IPS DF 4.7 (cell line): ENCODE results near the gene TBL1X.
"Not testable (repeated sequence)": the region's sequence is repeated elsewhere in the genome, so short reads cannot be mapped to it uniquely, and the experiment has no call there.

Experiments
- DNase-seq: peaks from one replicate; pipeline ENCODE4 v3.0.0-alpha.2; 2013; ENCODE audit warnings: low spot score; ENCODE audit errors: extremely low read depth

TBL1X gene

GRCh38 chrX:9533611-9534010 lies 68.8 kb downstream of the TBL1X start:
- DNase-seq = no peak

GRCh38 chrX:9534686-9535085 lies 69.8 kb downstream of the TBL1X start:
- no peak for DNase-seq

- DNase-seq = no peak
These were observed 70.2 kb downstream of the TBL1X start for GRCh38 chrX:9535101-9535500.

GRCh38 chrX:9536156-9536555 lies 71.3 kb downstream of the TBL1X start:
- not testable (repeated sequence) for DNase-seq

- no peak for DNase-seq
These were observed 72.9 kb downstream of the TBL1X start for GRCh38 chrX:9537781-9538180.

- DNase-seq = no peak
These were observed 73.7 kb downstream of the TBL1X start for GRCh38 chrX:9538544-9539045.

GRCh38 chrX:9539605-9540387 lies 74.9 kb downstream of the TBL1X start:
- DNase-seq = no peak

GRCh38 chrX:9542106-9542760 lies 77.4 kb downstream of the TBL1X start:
- no peak for DNase-seq

GRCh38 chrX:9542761-9543111 lies 77.9 kb downstream of the TBL1X start:
- no peak for DNase-seq

- DNase-seq = no peak
These were observed 90.5 kb downstream of the TBL1X start for GRCh38 chrX:9555354-9555753.

GRCh38 chrX:9557091-9557490 lies 92.2 kb downstream of the TBL1X start:
- no peak for DNase-seq

GRCh38 chrX:9557521-9557920 lies 92.7 kb downstream of the TBL1X start:
- no peak for DNase-seq

GRCh38 chrX:9558615-9559014 lies 93.8 kb downstream of the TBL1X start:
- no peak for DNase-seq

GRCh38 chrX:9560219-9560618 lies 95.4 kb downstream of the TBL1X start:
- DNase-seq = no peak

GRCh38 chrX:9561199-9561598 lies 96.3 kb downstream of the TBL1X start:
- DNase-seq = no peak

- DNase-seq = no peak
These were observed 98.0 kb downstream of the TBL1X start for GRCh38 chrX:9562851-9563250.

GRCh38 chrX:9566150-9566621 lies 101.3 kb downstream of the TBL1X start:
- DNase-seq = no peak

- DNase-seq = no peak
These were observed 105.0 kb downstream of the TBL1X start for GRCh38 chrX:9569876-9570301.

GRCh38 chrX:9573282-9574106 lies 108.6 kb downstream of the TBL1X start:
- no peak for DNase-seq

GRCh38 chrX:9576059-9576458 lies 111.2 kb downstream of the TBL1X start:
- DNase-seq = no peak

GRCh38 chrX:9577555-9577954 lies 112.7 kb downstream of the TBL1X start:
- DNase-seq = no peak
